GM13977 (cell line): ENCODE measurements around the gene MRPS25.

Source experiments
- DNase-seq: peaks from one replicate; pipeline ENCODE4 v3.0.0; 2012; ENCODE audit warnings: low spot score
- CTCF ChIP-seq: IDR thresholded peaks from 2 replicates; pipeline ENCODE4 v1.5.1; 2012; ENCODE audit warnings: mild to moderate bottlenecking, control low read depth; ENCODE audit not compliant: insufficient read depth; ENCODE audit errors: extremely low read depth, missing control alignments
- in situ Hi-C: fragments of 300-500 bp; cut with MboI; formaldehyde crosslinking; loops from one replicate; pipeline ENCODE4 v1.12.0; 2022; ENCODE audit warnings: low sequenced_read_pairs, low pct_unique_long_range_greater_than_20kb, mixed read lengths, inconsistent platforms; ENCODE audit not compliant: unreplicated experiment

The MRPS25 gene

GRCh38 chr3:15064835-15065549 is at the start of gene MRPS25:
MRPS25 (minus strand) TSS chr3:15065315; CDS start chr3:15065194, 121 bp downstream.
- in situ Hi-C loops, result no loop called here
- no peak for TF ChIP-seq CTCF
- DNase-seq, result peak; percentile 97

- in situ Hi-C loops, result loop anchor here (25.0 kb wide), 1 partner anchor 298 kb away; no protein-coding TSS in a partner anchor
- no peak for TF ChIP-seq CTCF
- DNase-seq, result no peak
Measured at GRCh38 chr3:15113884-15114283, 48.8 kb upstream of the MRPS25 start.

GRCh38 chr3:15113471-15113870 is 48.4 kb upstream of the MRPS25 start:
- no peak for DNase-seq
- in situ Hi-C loops, result loop anchor here (25.0 kb wide), 1 partner anchor 299 kb away; no protein-coding TSS in a partner anchor
- TF ChIP-seq CTCF, result no peak

- TF ChIP-seq CTCF, result no peak
Measured at GRCh38 chr3:15112011-15112410, 46.9 kb upstream of the MRPS25 start.

GRCh38 chr3:15110206-15110605 is 45.1 kb upstream of the MRPS25 start:
- TF ChIP-seq CTCF, result no peak
- DNase-seq, result no peak
- in situ Hi-C loops, result loop anchor here (25.0 kb wide), 1 partner anchor 302 kb away; no protein-coding TSS in a partner anchor

More at GRCh38 chr3:15112011-15112410, 46.9 kb upstream of the MRPS25 start:
- DNase-seq, result no peak
- in situ Hi-C loops, result loop anchor here (25.0 kb wide), 1 partner anchor 300 kb away; no protein-coding TSS in a partner anchor

- DNase-seq, result no peak
- TF ChIP-seq CTCF, result no peak
- in situ Hi-C loops, result loop anchor here (25.0 kb wide), 1 partner anchor 303 kb away; no protein-coding TSS in a partner anchor
Measured at GRCh38 chr3:15108869-15109268, 43.8 kb upstream of the MRPS25 start.
